ENCODE data around the gene RTEL1.
"Not testable (repeated sequence)": the region's sequence is repeated elsewhere in the genome, so short reads cannot be mapped to it uniquely, and the experiment has no call there.

The RTEL1 gene

GRCh38 chr20:63650486-63650885 is 7.6 kb upstream of the RTEL1 start:
- DNase-seq, result not testable (repeated sequence)

- DNase-seq, result no peak
Observed at GRCh38 chr20:63651942-63652191, 6.2 kb upstream of the RTEL1 start.

GRCh38 chr20:63652192-63652980 is 5.7 kb upstream of the RTEL1 start:
- peak in 2 of 56 donors; percentile 31 to 68 for DNase-seq

- peak in 55 of 56 donors; percentile 26 to 91 (median 76) for DNase-seq
Observed at GRCh38 chr20:63653041-63653973, 4.8 kb upstream of the RTEL1 start, which contains the start of gene STMN3. TSS of gene STMN3 (minus strand) at chr20:63653424. CDS start at chr20:63653345, 79 bp downstream.

DNA sequence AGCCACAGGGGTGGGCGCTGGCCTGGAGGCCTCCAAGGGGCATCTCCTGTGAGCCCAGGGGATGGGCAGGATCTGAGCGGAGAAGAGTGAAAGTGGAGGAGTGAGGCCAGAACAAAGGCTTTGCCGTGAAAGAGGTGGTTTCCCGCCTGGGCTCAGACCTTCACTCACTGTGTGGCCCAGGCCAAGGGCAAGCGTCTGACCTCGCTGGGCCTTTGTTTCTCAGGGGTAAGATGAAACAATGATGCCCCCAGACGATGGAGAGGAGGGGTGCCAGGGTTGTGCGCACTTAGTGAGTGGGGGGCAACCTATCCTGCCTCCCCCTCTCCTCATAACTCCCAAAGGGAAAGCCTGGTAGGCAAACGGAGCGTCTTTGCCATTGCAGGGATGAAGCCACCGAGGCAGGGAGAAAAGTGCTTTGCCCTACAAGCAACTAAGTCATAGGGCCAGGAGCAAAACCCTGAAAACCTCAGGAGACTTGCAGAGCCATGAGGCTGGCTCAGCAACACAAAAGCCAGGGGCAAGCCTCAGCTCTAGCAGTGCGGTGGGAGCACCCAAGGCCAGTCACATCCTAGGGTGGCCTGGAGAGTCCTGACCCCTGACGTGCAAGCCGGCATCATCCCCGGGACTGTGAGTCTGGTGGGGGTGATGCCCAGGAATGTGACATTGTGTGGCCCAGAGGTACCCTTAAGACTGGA is 4.0 kb upstream of the RTEL1 start:
- DNase-seq, result no peak

- no peak for DNase-seq
Observed at GRCh38 chr20:63655249-63655648, 2.9 kb upstream of the RTEL1 start.

DNA sequence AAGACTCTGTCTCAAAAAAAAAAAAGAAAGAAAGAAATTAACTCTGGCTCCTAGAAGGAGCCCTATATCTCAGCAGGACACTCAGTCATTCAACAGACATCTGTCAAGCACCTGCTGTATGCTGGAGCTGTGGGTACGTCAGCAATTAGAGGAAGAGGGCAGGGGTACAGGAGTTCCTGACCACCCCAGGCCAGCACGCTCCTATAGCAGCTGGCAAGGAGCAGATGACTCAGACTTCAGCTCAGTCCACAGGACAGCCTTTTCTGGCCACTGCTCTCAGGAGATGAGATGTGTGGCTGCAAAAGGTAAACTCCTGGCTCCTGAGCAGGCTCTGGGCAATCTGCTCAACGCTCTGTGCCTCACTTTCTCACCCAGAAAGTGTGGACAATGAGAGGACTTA is 1.7 kb upstream of the RTEL1 start:
- no peak for DNase-seq

GRCh38 chr20:63657260-63657936 is 714 bp upstream of the RTEL1 start:
- DNase-seq, result peak in 3 of 56 donors; percentile 46 to 54 (median 51)

- peak in 10 of 56 donors; percentile 41 to 80 (median 61) for DNase-seq
Observed at GRCh38 chr20:63658749-63659187, 656 bp downstream of the RTEL1 start.

- DNase-seq, result no peak
Observed at GRCh38 chr20:63659370-63659769, 1.3 kb downstream of the RTEL1 start.

DNA sequence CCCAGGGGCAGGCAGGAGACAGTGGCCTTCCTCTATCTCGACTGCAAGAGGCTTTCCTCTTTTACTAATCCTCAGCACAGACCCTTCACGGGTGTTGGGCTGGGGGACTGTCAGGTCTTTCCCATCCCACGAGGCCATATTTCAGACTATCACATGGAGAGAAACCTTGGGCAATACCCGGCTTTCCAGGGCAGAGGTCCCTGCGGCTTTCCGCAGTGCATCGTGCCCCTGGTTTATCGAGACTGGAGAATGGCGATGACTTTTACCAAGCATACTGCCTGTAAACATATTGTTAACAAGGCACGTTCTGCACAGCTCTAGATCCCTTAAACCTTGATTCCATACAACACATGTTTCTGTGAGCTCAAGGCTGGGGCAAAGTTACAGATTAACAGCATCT is 2.1 kb downstream of the RTEL1 start:
- not testable (repeated sequence) for DNase-seq

DNA sequence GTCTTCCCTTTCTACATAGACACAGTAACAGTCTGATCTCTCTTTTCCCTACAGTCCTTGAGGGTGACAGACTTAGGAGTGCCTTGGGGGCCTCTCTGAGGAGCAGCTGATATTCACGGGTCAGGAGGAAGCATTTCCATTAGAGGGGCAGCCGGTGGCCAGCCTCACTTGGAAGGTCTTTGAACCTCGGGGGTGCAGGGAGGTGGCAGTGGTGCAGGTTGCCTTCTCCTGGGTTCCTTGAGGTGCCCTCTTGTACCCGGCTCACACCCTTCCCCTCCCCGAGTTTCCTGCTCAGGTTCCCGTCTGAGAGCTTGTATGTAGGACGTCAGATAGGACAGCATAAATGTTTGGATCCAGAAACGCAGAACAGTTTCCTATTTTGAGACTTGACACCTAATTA is 2.5 kb downstream of the RTEL1 start:
- DNase-seq, result no peak

DNA sequence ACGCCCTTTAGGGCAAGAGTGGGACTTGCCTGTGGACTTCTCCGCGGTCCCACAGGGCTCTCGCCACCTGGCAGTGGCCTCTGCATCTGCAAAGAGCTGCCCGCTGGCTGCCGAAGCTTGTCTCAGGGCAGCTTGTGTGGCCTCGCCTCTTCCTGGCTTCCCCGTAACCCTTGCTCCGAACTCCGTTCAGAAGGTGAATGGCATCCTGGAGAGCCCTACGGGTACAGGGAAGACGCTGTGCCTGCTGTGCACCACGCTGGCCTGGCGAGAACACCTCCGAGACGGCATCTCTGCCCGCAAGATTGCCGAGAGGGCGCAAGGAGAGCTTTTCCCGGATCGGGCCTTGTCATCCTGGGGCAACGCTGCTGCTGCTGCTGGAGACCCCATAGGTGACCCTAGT is 3.0 kb downstream of the RTEL1 start:
- no peak for DNase-seq

GRCh38 chr20:63661959-63662812 is 4.1 kb downstream of the RTEL1 start:
- no peak for DNase-seq

- no peak for DNase-seq
Observed at GRCh38 chr20:63662813-63663189, 4.7 kb downstream of the RTEL1 start.

- no peak for DNase-seq
Observed at GRCh38 chr20:63663332-63664066, 5.4 kb downstream of the RTEL1 start.

GRCh38 chr20:63664143-63664851 is 6.2 kb downstream of the RTEL1 start:
- no peak for DNase-seq

DNA sequence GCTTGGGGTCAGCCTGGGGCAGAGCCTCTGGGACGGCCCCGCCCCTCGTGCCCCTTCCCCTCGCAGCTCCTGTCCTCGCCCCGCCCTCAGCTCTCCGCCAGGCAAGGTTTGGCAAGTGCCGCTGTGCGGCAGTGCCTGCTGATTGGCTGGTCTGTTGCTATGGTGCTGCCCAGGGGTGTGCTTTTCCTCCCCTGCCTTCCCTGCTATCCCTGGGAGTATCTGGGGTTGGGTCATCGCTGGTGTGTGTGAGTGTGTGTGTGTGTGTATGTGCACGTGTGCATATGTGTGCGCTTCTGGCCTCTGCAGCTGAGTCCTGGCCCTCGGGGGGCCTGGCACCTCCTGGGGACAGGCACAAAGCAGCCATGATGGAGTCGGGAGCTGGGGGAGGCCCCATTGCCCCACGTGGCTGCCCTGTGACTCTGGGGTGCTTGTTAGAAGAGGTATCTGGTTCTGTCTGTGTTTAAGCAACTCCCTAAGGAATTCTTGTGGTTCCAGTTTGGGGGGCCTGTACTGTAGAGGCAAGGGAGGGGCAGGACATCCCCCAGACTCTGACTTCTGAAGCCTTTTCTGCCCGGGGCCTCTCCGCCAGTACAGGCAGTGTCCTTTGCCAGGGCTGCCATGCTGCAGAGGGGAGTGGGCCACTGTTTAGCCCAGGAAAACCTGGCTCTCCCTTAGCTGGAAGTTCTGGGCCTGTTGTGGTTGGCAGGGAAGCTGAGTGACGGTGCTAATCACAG is 6.9 kb downstream of the RTEL1 start:
- DNase-seq, result peak in 43 of 56 donors; percentile 20 to 88 (median 63)
